Mononuclear cell (primary cell): ENCODE results near the gene C2CD4A. TPM values are rescaled to one million over a fixed set of nuclear protein-coding genes. Genes with fewer than 3 reads are reported as not detected.

Experiments
- H3K27me3 ChIP-seq: 2 replicates; pipeline ENCODE4 v1.6.0; 2011; ENCODE audit warnings: low read length, control low read depth; ENCODE audit not compliant: insufficient read depth
- H3K4me1 ChIP-seq: 2 replicates; pipeline ENCODE4 v1.5.1; 2011; ENCODE audit warnings: mild to moderate bottlenecking, low read length, control low read depth; ENCODE audit not compliant: insufficient read depth
- H3K4me3 ChIP-seq: 2 replicates; pipeline ENCODE4 v1.5.1; 2011; ENCODE audit warnings: mild to moderate bottlenecking, low read length, moderate library complexity
- H3K9me3 ChIP-seq: 2 replicates; pipeline ENCODE4 v1.5.1; 2011; ENCODE audit warnings: low read depth, mild to moderate bottlenecking, control low read depth, low read length
- total RNA-seq: library from RNA; depleted of rRNA; stranded (reverse); fragments of >200 nt; gene quantifications from one replicate; pipeline ENCODE4 v1.2.3, GENCODE V29; 2012

The C2CD4A gene
- total RNA-seq, 1 donor: 0.21 TPM

- no peaks in the 10 kb centered on the region for H3K4me1 ChIP-seq
- no peaks in the 10 kb centered on the region for H3K9me3 ChIP-seq
- no peak overlapping the region for H3K4me3 ChIP-seq
- H3K27me3 ChIP-seq: no peaks in the 10 kb centered on the region
Observed at GRCh38 chr15:62105266-62105665, 38.5 kb downstream of the C2CD4A start.

GRCh38 chr15:62106096-62106495, 39.3 kb downstream of the C2CD4A start:
- Histone ChIP-seq H3K9me3 (no peaks in the 10 kb centered on the region), H3K4me3 (no peak overlapping the region), H3K27me3 (no peaks in the 10 kb centered on the region), H3K4me1 (no peaks in the 10 kb centered on the region)

- no peaks in the 10 kb centered on the region for H3K9me3 ChIP-seq
- H3K27me3 ChIP-seq: no peaks in the 10 kb centered on the region
- no peaks in the 10 kb centered on the region for H3K4me1 ChIP-seq
- H3K4me3 ChIP-seq: no peak overlapping the region
Observed at GRCh38 chr15:62107571-62108121, 40.9 kb downstream of the C2CD4A start.

- no peaks in the 10 kb centered on the region for H3K9me3 ChIP-seq
- no peak overlapping the region for H3K4me3 ChIP-seq
- H3K4me1 ChIP-seq: no peaks in the 10 kb centered on the region
- no peaks in the 10 kb centered on the region for H3K27me3 ChIP-seq
Observed at GRCh38 chr15:62108411-62108810, 41.6 kb downstream of the C2CD4A start.

DNA sequence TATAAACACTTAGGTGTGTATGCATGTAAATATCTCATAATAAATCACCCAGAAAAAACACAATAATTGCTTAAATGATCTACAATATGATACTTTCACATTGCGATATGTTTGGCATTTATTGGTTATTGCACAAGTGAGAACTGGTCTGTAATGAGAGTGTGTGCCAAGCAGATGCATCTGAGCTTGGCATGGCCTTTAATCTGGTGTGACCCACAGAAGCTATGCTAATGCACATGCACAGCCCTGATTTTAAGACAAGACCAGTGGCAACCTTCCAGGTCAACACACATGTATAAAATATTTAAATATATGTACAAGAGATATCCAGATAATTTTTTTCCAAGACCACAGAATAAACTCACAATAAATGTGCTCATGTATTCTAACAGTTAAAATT, 42.7 kb downstream of the C2CD4A start:
- no peaks in the 10 kb centered on the region for H3K9me3 ChIP-seq

DNA sequence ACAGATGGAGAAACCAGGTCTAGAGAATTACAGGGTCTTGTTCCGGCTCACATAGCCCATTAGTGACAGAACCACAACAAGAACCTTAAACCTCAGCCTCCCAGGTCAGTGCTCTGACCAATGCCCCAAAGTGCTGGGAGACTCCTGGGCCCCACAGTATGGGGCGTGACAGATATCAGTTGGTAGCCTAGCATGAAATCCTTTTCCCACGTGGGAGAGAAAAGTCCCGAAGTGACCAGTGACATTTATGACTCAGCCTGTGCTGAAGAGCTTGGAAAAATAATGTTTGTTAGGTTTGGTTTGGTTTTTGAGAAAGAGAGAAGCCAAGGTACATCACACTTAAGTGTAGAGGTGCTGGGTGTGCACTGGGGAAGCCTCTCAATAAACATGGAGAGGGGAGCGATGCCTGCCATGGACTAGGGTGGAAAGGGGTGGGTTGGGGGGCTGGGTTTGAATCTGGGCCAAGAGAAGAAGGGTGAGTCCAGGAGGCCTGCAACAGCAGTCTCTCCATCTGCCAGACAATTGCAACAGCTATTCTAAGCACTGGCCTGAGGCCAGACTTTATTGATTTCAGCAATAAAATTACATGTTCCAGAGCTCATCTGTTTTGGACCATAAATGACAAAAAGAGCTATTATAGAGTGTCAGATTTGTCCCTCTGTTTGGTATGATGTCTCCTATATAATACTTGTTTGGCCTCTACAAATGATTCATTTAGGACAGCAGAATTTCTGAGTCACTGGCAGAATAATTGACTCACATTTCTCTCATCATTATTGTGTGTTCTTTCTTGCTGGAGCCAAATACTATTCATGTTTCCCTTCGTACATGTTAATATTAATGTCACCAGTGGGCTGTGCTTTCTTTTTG, 43.4 kb downstream of the C2CD4A start:
- Histone ChIP-seq H3K4me3 (no peak overlapping the region), H3K27me3 (no peaks in the 10 kb centered on the region), H3K4me1 (no peaks in the 10 kb centered on the region), H3K9me3 (no peaks in the 10 kb centered on the region)

More for the DNA sequence above, 42.7 kb downstream of the C2CD4A start:
- H3K27me3 ChIP-seq: no peaks in the 10 kb centered on the region
- no peak overlapping the region for H3K4me3 ChIP-seq
- no peaks in the 10 kb centered on the region for H3K4me1 ChIP-seq

GRCh38 chr15:62112081-62112480, 45.3 kb downstream of the C2CD4A start:
- H3K4me1 ChIP-seq: no peaks in the 10 kb centered on the region
- no peaks in the 10 kb centered on the region for H3K9me3 ChIP-seq
- no peak overlapping the region for H3K4me3 ChIP-seq
- no peaks in the 10 kb centered on the region for H3K27me3 ChIP-seq

DNA sequence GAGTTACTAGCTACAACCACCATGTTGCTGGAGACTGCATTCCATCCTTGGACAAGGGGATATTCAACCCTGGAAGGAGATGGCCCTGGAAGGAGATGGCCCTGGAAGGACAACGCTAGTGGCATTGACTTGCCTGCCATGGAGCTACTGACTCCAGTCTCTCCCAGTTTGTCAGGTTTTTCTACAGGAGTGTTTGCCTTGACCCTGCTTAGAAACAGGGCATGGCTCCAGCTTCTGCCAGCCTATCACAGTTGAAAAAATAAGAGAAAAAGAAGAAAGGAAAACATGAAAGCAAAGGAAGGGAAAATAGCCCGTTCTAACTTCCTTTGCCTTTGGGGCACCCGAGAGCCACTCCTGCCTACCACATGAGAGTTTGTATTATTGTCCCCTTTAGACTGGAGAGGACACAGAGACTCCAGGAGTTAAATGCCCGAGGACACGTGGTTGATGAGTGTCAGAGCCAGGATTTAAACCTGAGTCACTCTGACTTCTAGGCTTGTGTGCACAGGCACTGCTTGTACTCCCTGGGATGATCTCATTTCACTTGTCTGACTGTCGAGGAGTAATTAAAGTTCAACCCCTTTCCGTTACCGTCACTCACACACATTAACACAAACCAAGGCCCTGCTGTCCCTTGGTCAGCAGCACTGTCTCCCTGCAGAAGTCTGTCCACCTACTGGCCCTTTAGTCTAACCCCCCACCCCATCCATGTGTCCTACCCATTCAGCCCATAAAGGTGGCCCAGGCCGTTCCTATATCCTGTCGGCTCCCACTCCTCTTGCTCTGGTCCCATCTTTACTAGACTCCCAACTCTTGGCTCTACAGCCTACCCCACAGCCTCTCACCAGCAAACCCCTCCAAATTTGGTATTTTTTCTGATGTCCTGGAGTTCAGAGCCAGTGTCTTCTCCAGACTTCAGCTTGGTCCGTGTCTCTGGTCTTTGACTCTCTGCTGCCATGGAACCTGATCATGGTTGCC, 46.1 kb downstream of the C2CD4A start:
- Histone ChIP-seq H3K4me1 (no peaks in the 10 kb centered on the region), H3K4me3 (no peak overlapping the region), H3K27me3 (no peaks in the 10 kb centered on the region), H3K9me3 (no peaks in the 10 kb centered on the region)

GRCh38 chr15:62115847-62116246, 49.1 kb downstream of the C2CD4A start:
- Histone ChIP-seq H3K27me3 (no peaks in the 10 kb centered on the region), H3K4me1 (peaks cover 16% of the 10 kb centered on the region), H3K4me3 (no peak overlapping the region), H3K9me3 (no peaks in the 10 kb centered on the region)

- H3K27me3 ChIP-seq: no peaks in the 10 kb centered on the region
- no peak overlapping the region for H3K4me3 ChIP-seq
- H3K9me3 ChIP-seq: no peaks in the 10 kb centered on the region
- H3K4me1 ChIP-seq: peaks cover 17% of the 10 kb centered on the region
Observed at GRCh38 chr15:62118520-62119226, 51.9 kb downstream of the C2CD4A start.

DNA sequence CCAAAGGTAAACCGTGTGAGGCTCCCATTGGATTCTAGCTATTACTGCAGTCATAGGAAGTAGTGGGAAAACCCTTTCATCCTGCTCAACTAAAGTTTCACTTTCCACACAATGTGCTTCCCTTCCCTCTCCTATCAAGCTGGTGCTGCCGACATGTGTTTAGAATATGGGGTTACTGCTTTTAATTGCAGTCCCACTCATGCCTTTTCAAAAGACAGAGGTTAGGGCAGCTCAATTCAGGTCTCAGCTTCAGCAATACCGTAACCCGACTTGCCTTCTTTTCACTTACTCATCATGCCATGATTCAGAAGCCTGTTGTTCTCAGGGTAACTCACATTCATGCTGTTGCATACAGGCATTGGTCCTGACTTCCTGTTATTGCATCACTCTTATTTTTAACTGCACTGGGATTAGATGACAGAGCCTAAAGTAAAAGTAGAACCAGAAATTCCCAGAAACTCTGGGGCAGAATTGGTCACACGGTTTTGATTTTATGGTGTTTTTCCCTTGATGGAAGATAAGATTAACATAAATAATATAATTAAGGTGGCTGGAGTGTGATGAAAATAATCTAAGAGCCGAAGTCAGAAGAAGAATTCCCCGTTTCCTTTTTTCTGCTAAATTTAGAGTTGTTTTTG, 52.6 kb downstream of the C2CD4A start:
- Histone ChIP-seq H3K27me3 (no peaks in the 10 kb centered on the region), H3K4me3 (no peak overlapping the region), H3K9me3 (no peaks in the 10 kb centered on the region), H3K4me1 (peaks cover 23% of the 10 kb centered on the region)

- H3K9me3 ChIP-seq: no peaks in the 10 kb centered on the region
- no peak overlapping the region for H3K4me3 ChIP-seq
- no peaks in the 10 kb centered on the region for H3K27me3 ChIP-seq
- H3K4me1 ChIP-seq: peaks cover 26% of the 10 kb centered on the region
Observed at GRCh38 chr15:62119874-62120273, 53.1 kb downstream of the C2CD4A start.
